ENCODE data around the gene SHC3.

GRCh38 chr9:89195131-89195797, 16.6 kb upstream of the SHC3 start:
- TF ChIP-seq CTCF (IDR thresholded peaks at IDR 0.05): no peak
- TF ChIP-seq POLR2A (IDR thresholded peaks at IDR 0.05): no peak

All from esophagus squamous epithelium (tissue), 4 donors.